Measurements from ENCODE around the gene OLFM2. TPM values are rescaled to one million over a fixed set of nuclear protein-coding genes. Genes with fewer than 3 reads are reported as not detected.
A peak's percentile ranks its signal among the peaks of the same experiment; 100 is the strongest.
"Not testable (repeated sequence)": the region's sequence is repeated elsewhere in the genome, so short reads cannot be mapped to it uniquely, and the experiment has no call there.

Gene OLFM2
- polyA plus RNA-seq, 3 donors = 21.1 to 26.8 (median 21.1) TPM

DNA sequence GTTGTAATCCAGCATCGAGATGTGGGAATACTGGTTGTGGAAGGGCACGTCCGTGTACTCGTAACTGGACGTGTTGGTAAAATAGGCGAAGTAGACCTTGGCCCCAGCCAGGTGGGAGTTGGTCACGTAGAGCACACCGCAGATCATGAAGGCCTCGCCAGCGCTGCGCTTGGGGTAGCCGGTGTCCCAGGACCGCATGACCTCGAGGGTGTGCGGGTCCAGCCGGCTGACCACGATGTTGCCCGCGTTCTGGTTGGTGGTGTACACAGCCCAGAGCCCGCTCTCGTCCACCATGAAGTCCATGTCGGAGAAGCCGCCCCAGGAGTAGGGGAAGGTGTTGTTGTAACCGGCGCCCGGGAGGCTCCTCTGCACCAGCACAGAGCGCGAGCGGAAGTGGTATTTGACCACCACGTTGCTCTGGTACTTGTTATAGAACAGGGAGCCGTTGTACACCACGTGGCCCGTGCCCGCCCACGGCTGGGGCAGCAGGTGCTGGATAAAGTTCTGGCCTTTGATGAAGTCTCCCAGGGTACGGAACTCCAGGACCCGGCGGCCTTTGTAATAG, 82.0 kb downstream of the OLFM2 start:
- no peak for DNase-seq (ENCODE audit: extremely low read depth in 1 of 11, low read depth in 9 of 11, low spot score in 4 of 11)

DNA sequence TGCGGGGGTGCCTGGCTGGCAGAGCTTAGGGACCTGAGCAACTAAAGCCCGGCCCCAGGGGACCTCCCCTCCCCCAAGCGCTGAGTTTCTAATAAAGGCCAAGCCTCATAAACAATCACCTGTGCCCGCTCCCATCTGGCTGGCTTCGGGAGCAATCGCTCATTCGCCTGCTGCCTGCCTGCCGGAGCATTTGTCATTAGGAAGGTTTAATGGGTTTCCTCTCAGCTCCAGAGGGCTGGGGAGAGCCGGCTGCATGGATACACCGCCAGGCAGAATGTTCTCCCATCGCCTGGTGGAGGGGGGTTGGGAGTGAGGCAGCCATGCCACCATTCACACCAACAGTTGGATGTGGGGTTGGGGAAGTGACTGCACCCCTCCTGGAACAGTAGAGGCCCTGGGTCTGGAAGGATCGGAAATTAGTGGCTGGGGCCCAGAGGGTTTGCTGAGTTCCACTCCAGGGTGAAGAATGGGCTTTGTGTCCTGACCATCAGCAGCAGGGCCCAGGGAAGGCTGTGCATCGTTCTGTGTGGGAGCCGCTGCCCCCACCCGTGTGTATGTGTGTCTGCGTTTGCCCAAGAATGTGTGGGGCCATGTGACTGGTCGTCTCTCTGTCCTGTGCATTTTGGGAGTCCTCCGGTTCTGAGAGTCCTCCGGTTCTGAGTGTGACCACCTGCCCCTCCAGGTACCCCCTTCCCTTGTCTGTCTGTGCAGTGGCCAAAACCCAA, 85.9 kb downstream of the OLFM2 start:
- DNase-seq (ENCODE audit: extremely low read depth in 1 of 11, low read depth in 9 of 11, low spot score in 4 of 11) = peak in 8 of 11 donors; percentile 16 to 73 (median 52)

DNA sequence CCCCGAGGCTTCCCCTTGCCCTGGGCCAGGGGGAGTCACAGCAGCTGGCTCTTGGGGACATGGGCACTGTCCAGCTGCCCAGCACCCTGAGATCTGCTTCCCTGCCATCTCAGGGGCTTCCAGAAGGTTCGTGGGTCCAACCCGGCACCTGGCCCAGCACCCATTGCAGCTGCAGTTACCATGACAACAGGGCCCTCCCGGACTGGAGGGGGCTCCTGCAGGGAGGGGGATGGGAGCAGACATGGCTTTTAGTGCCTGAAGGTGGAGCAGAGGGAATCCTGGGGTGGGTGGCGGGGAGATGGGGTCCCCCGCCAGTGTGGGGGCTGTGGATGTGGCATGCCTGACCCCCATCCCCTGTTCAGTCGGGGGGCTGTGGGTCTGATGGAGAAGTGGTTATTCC, 86.5 kb downstream of the OLFM2 start:
- no peak for DNase-seq (ENCODE audit: extremely low read depth in 1 of 11, low read depth in 9 of 11, low spot score in 4 of 11)

DNA sequence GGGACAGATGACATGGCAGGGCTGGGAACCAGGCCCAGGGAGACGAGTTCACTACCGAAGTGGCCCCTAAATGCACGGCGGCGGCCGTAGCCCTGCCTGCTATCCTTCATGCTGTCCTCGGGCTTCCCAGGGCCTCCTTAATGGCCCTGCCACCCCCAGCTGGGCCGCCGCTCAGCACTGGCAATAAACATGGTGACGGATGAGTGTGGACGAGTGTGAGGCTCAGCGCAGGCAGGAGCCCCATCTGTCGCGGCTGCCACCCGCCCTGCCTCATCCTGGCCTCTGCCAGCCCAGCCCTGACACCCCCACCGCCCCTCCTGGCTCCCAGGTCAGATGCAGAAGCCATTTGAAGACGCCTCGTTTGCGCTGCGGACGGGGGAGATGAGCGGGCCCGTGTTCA, 87.6 kb downstream of the OLFM2 start:
- DNase-seq (ENCODE audit: extremely low read depth in 1 of 11, low read depth in 9 of 11, low spot score in 4 of 11) = no peak

DNA sequence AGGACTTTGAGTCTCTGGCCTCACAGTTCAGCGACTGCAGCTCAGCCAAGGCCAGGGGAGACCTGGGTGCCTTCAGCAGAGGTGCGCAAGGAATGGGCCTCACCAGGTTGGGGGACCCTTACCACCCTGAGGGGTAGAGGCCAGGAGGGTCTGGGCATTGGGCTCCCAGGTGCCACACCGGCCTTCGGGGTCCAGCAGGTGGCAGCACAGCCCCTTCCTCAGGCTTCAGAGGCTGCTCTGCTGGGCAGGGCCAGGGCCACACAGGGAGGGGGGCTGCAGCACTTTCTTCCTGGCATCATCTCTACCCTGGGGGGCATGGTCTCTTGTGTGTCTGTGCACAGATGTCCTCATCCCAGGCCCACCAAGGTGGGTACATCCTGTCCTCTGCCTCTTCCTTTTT, 88.3 kb downstream of the OLFM2 start:
- DNase-seq (ENCODE audit: extremely low read depth in 1 of 11, low read depth in 9 of 11, low spot score in 4 of 11) = no peak

DNA sequence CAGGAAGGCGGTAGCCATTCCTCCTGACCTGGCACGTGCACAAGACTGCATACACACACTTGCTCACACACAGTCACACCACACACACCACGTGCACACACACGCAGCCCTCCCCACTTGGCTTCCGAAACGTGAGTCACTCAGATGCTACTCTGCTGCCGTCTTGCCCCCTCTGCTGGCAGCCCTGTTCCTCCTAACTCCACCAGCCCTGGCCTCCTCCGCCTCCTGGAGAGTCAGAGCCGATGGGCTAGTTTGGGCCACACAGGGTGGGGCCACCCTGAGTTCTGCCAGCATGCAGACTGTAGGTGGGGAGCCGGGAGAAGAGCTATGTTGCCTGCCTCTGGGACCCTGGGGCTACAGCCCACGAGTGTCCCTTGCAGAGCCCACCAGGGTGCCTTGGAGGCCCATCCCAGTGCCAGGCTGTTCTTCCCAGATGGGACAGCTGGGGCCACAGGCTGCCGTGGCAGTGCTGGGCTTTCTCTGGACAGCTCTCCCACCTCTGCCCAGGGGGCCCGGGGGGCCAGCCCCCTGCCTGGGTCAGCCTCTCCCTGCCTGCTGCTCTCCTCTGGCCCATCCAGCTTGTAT, 89.1 kb downstream of the OLFM2 start:
- DNase-seq (ENCODE audit: extremely low read depth in 1 of 11, low read depth in 9 of 11, low spot score in 4 of 11) = no peak

DNA sequence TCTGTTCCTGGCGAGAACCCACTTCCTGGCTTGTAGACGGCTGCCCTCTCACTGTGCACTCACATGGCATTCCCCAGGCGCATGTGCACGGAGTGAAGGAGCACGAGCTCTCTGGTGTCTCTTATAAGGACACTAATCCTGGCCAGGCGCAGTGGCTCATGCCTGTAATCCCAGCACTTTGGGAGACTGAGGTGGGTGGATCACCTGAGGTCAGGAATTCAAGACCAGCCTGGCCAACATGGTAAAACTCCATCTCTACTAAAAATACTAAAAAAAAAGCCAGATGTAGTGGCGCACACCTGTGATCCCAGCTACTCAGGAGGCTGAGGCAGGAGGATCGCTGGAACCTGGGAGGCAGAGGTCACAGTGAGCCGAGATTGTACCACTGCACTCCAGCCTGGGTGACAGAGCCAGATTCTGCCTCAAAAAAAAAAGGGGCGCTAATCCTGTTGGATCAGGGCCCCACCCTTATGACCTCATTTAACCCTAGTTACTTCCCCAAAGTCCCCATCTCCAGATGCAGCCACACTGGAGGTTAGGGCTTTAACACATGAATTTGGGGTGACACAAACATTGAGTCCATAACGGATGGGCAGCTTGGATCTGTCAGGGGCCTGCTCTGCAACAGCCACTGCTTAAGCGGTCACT, 92.6 kb downstream of the OLFM2 start:
- DNase-seq (ENCODE audit: extremely low read depth in 1 of 11, low read depth in 9 of 11, low spot score in 4 of 11) = not testable (repeated sequence)

DNA sequence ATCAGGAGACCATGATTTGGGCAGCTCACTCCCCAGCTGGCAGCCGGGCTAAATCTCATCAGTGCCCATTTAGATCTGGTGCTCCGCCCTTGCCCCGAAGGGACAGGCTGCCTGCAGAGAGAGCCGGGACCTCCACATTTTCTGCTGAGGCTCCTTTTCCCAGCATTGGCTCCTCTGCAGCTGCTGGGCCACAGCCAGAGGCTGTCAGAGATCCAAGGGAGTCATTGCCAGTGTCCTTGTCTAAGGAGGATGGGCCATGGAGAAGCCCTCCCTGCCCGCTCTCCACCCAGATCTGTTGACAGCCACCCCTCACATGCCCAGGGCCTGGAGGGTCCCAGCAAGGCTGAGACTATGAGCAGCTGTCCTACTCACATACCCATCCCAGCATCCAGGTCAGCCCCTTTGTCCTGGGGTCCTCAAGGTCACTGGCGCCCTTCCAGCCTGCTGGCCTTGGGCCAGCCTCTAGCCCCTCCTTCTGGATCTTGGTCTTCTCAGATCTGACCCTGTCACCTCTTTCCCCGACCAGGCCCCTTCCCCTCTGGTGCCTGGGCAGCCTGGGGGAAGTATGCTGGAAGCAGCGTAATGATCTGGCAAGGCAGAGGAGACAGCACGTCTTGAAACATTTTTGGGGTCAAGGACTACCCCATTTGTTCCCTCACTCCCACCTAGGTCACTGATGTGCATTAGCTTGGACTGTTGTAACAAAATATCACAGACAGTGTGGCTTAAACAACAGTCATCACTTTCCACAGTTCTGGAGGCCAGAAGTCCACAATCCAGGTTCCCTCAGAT, 93.3 kb downstream of the OLFM2 start:
- no peak for DNase-seq (ENCODE audit: extremely low read depth in 1 of 11, low read depth in 9 of 11, low spot score in 4 of 11)

DNA sequence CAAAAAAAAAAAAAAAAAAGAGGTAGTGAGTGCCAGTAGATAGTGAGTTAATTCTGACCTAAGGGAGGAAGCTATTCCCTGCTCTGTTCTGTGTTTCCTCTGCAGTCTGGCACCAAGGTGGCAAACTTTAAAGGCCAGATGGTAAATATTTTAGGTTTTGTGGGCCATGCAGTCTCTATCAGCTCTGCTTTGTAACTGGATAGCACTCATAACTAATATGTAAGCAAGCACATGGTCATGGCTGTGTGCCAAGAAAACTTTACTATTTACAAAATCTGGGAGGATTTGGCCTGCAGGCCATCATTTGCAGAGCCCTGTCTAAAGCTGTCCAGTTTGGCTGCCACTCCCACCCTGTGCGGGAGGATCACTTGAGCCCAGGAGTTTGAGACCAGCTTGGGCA, 96.9 kb downstream of the OLFM2 start:
- DNase-seq (ENCODE audit: extremely low read depth in 1 of 11, low read depth in 9 of 11, low spot score in 4 of 11) = no peak

DNA sequence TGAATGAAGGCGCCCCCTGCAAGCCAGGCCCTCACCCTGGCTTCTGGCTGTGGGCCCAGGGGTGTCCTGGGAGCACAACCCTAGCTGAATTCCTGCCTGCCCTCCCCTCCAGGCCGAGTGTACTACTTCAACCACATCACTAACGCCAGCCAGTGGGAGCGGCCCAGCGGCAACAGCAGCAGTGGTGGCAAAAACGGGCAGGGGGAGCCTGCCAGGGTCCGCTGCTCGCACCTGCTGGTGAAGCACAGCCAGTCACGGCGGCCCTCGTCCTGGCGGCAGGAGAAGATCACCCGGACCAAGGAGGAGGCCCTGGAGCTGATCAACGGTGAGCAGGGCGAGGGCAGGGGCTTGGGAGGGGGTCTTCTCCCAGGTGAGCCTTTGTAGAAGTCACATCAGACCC, 98.0 kb downstream of the OLFM2 start:
- DNase-seq (ENCODE audit: extremely low read depth in 1 of 11, low read depth in 9 of 11, low spot score in 4 of 11) = no peak

DNA sequence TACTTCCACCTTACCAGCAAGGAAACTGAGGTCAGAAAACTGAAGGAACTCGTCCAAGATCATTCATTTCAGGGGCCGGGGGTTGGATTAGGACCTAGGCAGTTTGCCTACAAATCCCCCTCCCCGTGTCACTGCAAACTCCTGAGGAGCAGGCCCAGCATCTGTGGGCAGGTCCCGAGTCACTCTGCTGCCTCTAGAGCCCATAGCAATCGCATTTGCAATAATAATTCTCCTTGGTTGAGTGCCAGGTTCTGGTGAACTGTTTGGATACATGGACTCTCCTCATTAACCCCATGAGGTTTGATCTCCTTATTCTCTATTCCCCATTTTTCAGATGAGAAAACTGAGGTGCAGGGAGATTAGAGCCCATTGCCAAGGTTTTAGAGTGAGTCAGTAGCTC, 100.3 kb downstream of the OLFM2 start:
- DNase-seq (ENCODE audit: extremely low read depth in 1 of 11, low read depth in 9 of 11, low spot score in 4 of 11) = no peak

DNA sequence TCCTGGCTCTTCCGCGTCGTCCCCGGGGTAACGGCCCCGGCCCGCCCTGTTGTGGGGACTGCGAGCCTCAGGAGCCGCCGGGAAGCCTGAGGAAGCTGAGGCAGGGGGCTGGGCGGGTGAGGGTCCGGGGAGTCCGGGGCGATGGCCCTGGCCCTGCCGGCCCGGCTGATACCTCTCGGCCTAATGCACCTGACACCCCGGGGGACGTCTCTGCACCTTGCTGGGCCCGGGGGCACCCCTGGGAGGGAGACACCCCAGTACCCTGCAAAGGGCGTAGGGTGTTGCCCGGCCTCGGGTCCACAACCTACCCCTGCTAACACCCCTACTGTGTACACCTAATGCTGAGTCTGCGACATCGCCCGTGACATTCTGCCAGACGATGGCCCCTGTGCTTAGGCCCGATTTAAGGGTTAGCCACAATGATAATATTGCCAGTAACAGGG, 100.8 kb downstream of the OLFM2 start:
- no peak for DNase-seq (ENCODE audit: extremely low read depth in 1 of 11, low read depth in 9 of 11, low spot score in 4 of 11)

DNA sequence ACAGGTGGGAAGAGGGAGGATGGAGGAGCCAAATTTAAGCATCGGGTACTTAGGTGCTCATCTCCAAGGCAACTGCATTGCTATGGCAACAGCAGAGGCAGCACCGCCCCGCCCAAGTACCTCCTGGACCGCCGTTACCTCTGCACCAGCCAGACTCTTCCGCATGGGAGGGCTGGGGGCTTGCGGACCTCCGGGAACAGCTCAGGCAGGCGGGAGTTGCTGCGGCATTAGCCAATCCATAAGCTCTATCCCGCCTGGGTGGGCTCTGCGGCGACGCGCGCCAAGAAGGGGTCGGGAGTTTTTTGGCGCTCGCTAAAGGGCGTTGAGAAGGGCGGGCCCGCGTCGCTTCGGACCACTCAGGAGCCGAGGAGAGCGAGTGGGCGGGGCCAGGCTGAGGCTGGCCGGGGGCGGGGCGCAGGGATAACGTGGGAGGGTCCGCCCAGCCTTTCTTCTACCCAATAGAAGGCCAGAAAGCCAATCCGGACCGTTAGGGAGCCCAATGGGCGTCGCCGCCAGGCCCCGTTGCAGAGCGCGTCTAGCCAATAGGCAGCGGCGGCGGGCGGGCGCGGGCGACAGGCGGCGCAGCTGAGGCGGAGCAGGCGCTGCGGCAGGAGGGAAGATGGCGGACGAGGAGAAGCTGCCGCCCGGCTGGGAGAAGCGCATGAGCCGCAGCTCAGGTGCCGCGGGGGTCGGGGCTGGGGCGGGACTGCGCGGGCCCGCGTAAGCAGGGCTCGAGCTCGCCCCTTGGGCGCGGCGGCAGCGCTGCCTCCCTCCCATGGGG, 101.4 kb downstream of the OLFM2 start, which contains the start of gene PIN1:
Gene PIN1 (plus strand): TSS at position 593 of the 781 bp plus-strand sequence. CDS start 27 bp downstream, at position 620.
- peak; percentile 92 to 99 (median 98) for DNase-seq (ENCODE audit: extremely low read depth in 1 of 11, low read depth in 9 of 11, low spot score in 4 of 11)

DNA sequence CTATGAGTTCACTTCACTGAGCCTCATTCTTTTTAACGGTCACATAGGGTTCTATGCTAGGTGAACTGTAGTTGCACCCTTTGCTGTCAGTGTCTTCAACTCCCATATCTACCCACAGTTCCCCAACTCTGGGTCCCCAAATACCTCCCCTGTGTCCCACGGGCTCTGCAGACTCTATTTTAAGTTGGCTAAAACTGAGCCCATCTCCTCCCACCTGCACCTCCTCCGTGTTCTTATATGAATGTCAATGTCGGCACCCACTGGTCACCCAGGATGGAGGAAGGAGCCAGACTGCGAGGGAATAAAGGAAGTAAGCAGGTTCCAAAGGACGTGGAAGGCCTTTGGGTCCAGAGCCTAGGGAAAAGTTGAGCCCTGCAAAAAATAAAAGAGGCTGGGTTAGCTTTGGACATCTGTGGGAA, 102.0 kb downstream of the OLFM2 start:
- DNase-seq (ENCODE audit: extremely low read depth in 1 of 11, low read depth in 9 of 11, low spot score in 4 of 11) = no peak

DNA sequence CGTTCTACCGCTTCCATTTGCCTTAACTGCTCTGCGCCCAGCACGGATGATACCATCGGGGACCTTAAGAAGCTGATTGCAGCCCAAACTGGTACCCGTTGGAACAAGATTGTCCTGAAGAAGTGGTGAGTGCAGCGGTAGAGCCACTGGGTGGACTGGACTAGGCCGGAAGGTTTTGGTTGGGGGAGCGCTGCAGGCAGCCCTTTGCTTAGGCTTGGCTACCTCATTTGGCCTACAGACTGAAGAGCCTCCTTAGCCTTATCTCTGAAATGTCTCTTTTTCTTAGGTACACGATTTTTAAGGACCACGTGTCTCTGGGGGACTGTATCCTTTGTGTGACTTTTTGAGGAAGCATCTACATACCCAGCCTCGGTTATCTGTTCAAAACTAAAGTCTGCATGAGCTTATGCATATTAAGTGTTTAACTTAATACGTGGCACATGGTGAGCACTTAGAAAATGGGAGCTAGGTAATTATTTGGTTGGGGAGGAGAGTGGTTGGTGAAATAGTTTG, 107.7 kb downstream of the OLFM2 start:
- no peak for DNase-seq (ENCODE audit: extremely low read depth in 1 of 11, low read depth in 9 of 11, low spot score in 4 of 11)

DNA sequence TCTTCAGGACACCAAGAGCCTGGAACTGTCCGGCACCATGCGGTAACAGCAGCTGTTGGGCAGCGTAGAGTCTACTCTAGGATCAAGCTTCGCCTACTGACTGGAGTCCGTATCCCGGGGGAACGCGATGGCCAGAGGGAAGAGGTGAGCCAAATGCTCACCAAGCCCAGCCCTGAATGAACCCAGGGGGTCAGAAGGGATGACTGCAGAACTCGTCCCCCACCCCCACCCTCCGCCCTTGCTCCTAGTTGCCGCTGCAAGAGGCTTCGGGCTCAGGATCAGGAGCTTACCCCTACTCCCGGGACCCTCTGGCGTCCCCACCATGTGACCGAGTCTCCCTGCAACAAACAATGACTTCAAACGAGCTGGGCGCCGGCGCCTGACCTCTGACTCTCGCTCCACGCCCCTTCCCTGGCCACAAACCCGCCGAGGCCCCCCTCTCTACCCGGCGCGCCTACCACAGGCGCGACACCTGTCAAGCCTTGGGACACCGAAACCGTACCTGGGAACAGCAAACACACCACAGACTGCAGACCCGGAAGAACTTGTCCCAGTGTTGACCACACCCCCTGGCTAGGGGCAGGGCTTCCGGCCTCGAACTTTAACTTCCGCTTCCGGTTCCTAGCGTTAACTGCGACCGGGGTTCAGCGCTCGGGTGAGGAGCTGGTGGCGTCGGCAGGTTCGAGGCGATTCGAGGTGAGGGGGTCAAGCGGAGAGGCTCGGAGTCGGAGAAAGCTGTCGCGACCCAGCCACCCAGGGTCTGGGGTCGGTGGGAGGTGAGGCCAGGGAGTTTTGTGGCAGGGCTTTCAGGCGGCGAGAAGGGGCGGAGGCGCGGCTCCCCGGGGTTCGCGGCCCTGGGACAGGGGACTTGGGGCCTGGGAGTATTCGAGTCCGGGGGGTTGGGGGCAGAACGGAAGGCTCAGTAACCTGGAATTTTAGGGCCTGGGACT, 108.8 kb downstream of the OLFM2 start, which contains the start of gene UBL5:
Gene UBL5 (plus strand): TSS at position 630 of the 950 bp plus-strand sequence. CDS start 420 bp downstream, outside the sequence.
- peak; percentile 74 to 91 (median 86) for DNase-seq (ENCODE audit: extremely low read depth in 1 of 11, low read depth in 9 of 11, low spot score in 4 of 11)

DNA sequence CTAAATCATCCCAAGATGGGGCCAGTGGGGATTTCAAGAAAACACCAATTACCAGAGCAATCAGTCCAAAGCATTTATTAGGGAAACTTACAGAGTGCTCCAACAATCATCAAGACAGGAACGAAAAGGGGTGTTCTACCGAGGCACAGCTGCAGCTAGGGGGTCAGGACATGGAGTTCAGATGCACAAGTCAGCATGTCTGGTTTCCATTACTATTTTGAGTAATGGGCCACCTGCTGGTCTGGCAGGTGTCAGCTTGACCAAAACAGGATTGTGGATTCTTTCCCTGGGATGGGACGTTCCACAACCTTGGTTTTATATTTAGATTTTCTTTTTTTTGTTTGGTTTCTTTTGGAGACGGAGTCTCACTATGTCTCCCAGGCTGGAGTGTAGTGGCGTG, 112.5 kb downstream of the OLFM2 start:
- no peak for DNase-seq (ENCODE audit: extremely low read depth in 1 of 11, low read depth in 9 of 11, low spot score in 4 of 11)

Measured in renal cortex interstitium (tissue), 11 donors.